Measurements from ENCODE around the gene CCDC33. TPM values are rescaled to one million over a fixed set of nuclear protein-coding genes. Genes with fewer than 3 reads are reported as not detected.

The CCDC33 gene
- total and polyA plus RNA-seq, 2 experiments from 2014 or later = 2.6 to 2.8 TPM

- Histone ChIP-seq H3K4me1 (ENCODE audit: insufficient read depth) (no peaks in the 10 kb centered on the region; the same call in 1 of the 2 replicates), H3K4me2 (no peak overlapping the region), H3K4me3 (no peak overlapping the region), H3K9me2 (ENCODE audit: insufficient read depth) (no peaks in the 10 kb centered on the region), H3K27ac (ENCODE audit: low read depth) (no peak overlapping the region), H3K27me3 (ENCODE audit: insufficient read depth) (no peaks in the 10 kb centered on the region), H2AFZ (no peak overlapping the region), H4K20me1 (replicated peaks; ENCODE audit: insufficient read depth) (no peaks in the 10 kb centered on the region), H3K79me2 (replicated peaks; ENCODE audit: insufficient read depth) (no peaks in the 10 kb centered on the region), H3F3A (replicated peaks; ENCODE audit: low read depth) (no peaks in the 10 kb centered on the region), H3K36me3 (ENCODE audit: insufficient read depth) (no peaks in the 10 kb centered on the region)
- H3K27me3 Mint-ChIP-seq (ENCODE audit: insufficient read depth, low read depth, poor library complexity) = peaks cover 6% of the 10 kb centered on the region
- H3K4me3 Mint-ChIP-seq = no peak overlapping the region
- peaks cover 13% of the 10 kb centered on the region for H3K4me1 Mint-ChIP-seq
- H3K9me3 Mint-ChIP-seq = no peaks in the 10 kb centered on the region
- TF ChIP-seq REST (IDR thresholded peaks at IDR 0.05; ENCODE audit: unreplicated experiment) (no peak), NANOG (IDR thresholded peaks at IDR 0.05; ENCODE audit: borderline replicate concordance) (no peak), ETS1 (IDR thresholded peaks at IDR 0.05) (no peak), ZNF331 (CRISPR knock-in tag; IDR thresholded peaks at IDR 0.05; ENCODE audit: low read depth) (no peak), JUNB (IDR thresholded peaks at IDR 0.05; ENCODE audit: unreplicated experiment) (no peak), ZNF462 (CRISPR knock-in tag; IDR thresholded peaks at IDR 0.05) (no peak)
- no peaks in the 10 kb centered on the region for H3K36me3 Mint-ChIP-seq (ENCODE audit: low read depth)
- H3K27ac Mint-ChIP-seq = no peak overlapping the region
- DNase-seq (ENCODE audit: low spot score) (no peak), ATAC-seq (no peak)
Measured at GRCh38 chr15:74381190-74381453, 145.0 kb downstream of the CCDC33 start.

Measured in GM23338 (cell line).